Measurements from ENCODE around the gene ZNF318.

ZNF318 gene

GRCh38 chr6:43405354-43405753, 35.9 kb upstream of the ZNF318 start:
- no peak for DNase-seq (ENCODE audit: extremely low spot score)
- ChIA-PET CTCF (no interaction called here), POLR2A (no interaction called here)
- no peak for TF ChIP-seq CTBP1 (IDR thresholded peaks at IDR 0.05; ENCODE audit: borderline replicate concordance)
- TF ChIP-seq ELF4 (IDR thresholded peaks at IDR 0.05), result no peak
- TF ChIP-seq BHLHE40 (IDR thresholded peaks at IDR 0.05; ENCODE audit: borderline replicate concordance), result no peak
- no peak for TF ChIP-seq HDGF (IDR thresholded peaks at IDR 0.05; ENCODE audit: borderline replicate concordance)
- TF ChIP-seq ARNT (IDR thresholded peaks at IDR 0.05), result no peak
- TF ChIP-seq LEF1 (IDR thresholded peaks at IDR 0.05; ENCODE audit: borderline replicate concordance), result no peak
- no peak for TF ChIP-seq SP1 (IDR thresholded peaks at IDR 0.05)
- TF ChIP-seq FOXM1 (IDR thresholded peaks at IDR 0.05; ENCODE audit: borderline replicate concordance), result no peak
- TF ChIP-seq ZNF384 (IDR thresholded peaks at IDR 0.05), result no peak

GRCh38 chr6:43402820-43403219, 33.4 kb upstream of the ZNF318 start:
- CTCF ChIA-PET, result interaction anchor here (0.6 to 1.2 kb wide), 5 partner anchors 13 to 54 kb away, joined by 3 to 4 read pairs (median 3); no protein-coding TSS in a partner anchor
- no peak for DNase-seq (ENCODE audit: extremely low spot score)
- POLR2A ChIA-PET, result no interaction called here
- TF ChIP-seq SUZ12 (IDR thresholded peaks at IDR 0.05) (no peak), FOXM1 (IDR thresholded peaks at IDR 0.05; ENCODE audit: borderline replicate concordance) (no peak), ARNT (IDR thresholded peaks at IDR 0.05) (no peak), L3MBTL2 (conservative IDR thresholded peaks at IDR 0.05) (no peak), PKNOX1 (IDR thresholded peaks at IDR 0.05) (no peak), LEF1 (IDR thresholded peaks at IDR 0.05; ENCODE audit: borderline replicate concordance) (no peak), BHLHE40 (IDR thresholded peaks at IDR 0.05; ENCODE audit: borderline replicate concordance) (no peak), FOXA1 (IDR thresholded peaks at IDR 0.05) (no peak), SP1 (IDR thresholded peaks at IDR 0.05) (no peak), FOXK2 (IDR thresholded peaks at IDR 0.05) (no peak), NFRKB (IDR thresholded peaks at IDR 0.05) (no peak), ELF4 (IDR thresholded peaks at IDR 0.05) (no peak), TARDBP (IDR thresholded peaks at IDR 0.05) (no peak), HDGF (IDR thresholded peaks at IDR 0.05; ENCODE audit: borderline replicate concordance) (no peak), ZNF384 (IDR thresholded peaks at IDR 0.05) (no peak), CTBP1 (IDR thresholded peaks at IDR 0.05; ENCODE audit: borderline replicate concordance) (no peak)

GRCh38 chr6:43401730-43402129, 32.3 kb upstream of the ZNF318 start:
- no peak for TF ChIP-seq LEF1 (IDR thresholded peaks at IDR 0.05; ENCODE audit: borderline replicate concordance)
- TF ChIP-seq SUZ12 (IDR thresholded peaks at IDR 0.05), result no peak
- TF ChIP-seq NFRKB (IDR thresholded peaks at IDR 0.05), result no peak
- TF ChIP-seq L3MBTL2 (conservative IDR thresholded peaks at IDR 0.05), result no peak
- no peak for TF ChIP-seq HDGF (IDR thresholded peaks at IDR 0.05; ENCODE audit: borderline replicate concordance)
- TF ChIP-seq ELF4 (IDR thresholded peaks at IDR 0.05), result no peak
- TF ChIP-seq PKNOX1 (IDR thresholded peaks at IDR 0.05), result no peak
- TF ChIP-seq TARDBP (IDR thresholded peaks at IDR 0.05), result no peak
- TF ChIP-seq SP1 (IDR thresholded peaks at IDR 0.05), result no peak
- TF ChIP-seq ZNF384 (IDR thresholded peaks at IDR 0.05), result no peak
- TF ChIP-seq FOXA1 (IDR thresholded peaks at IDR 0.05), result no peak
- TF ChIP-seq BHLHE40 (IDR thresholded peaks at IDR 0.05; ENCODE audit: borderline replicate concordance), result no peak
- DNase-seq (ENCODE audit: extremely low spot score), result no peak
- POLR2A ChIA-PET, result no interaction called here
- CTCF ChIA-PET, result no interaction called here

- no peak for DNase-seq (ENCODE audit: extremely low spot score)
- ChIA-PET POLR2A (no interaction called here), CTCF (interaction anchor here (0.7 kb wide), 1 partner anchor 57 kb away, joined by 6 read pairs; no protein-coding TSS in a partner anchor)
- TF ChIP-seq FOXK2 (IDR thresholded peaks at IDR 0.05), result no peak
- no peak for TF ChIP-seq HDGF (IDR thresholded peaks at IDR 0.05; ENCODE audit: borderline replicate concordance)
- no peak for TF ChIP-seq FOXA1 (IDR thresholded peaks at IDR 0.05)
- TF ChIP-seq ELF4 (IDR thresholded peaks at IDR 0.05), result no peak
- no peak for TF ChIP-seq TARDBP (IDR thresholded peaks at IDR 0.05)
- no peak for TF ChIP-seq FOXM1 (IDR thresholded peaks at IDR 0.05; ENCODE audit: borderline replicate concordance)
- no peak for TF ChIP-seq NFRKB (IDR thresholded peaks at IDR 0.05)
- no peak for TF ChIP-seq ZNF384 (IDR thresholded peaks at IDR 0.05)
- TF ChIP-seq SP1 (IDR thresholded peaks at IDR 0.05), result no peak
- no peak for TF ChIP-seq ARNT (IDR thresholded peaks at IDR 0.05)
- no peak for TF ChIP-seq CTBP1 (IDR thresholded peaks at IDR 0.05; ENCODE audit: borderline replicate concordance)
- no peak for TF ChIP-seq BHLHE40 (IDR thresholded peaks at IDR 0.05; ENCODE audit: borderline replicate concordance)
- no peak for TF ChIP-seq PKNOX1 (IDR thresholded peaks at IDR 0.05)
- no peak for TF ChIP-seq SUZ12 (IDR thresholded peaks at IDR 0.05)
- no peak for TF ChIP-seq LEF1 (IDR thresholded peaks at IDR 0.05; ENCODE audit: borderline replicate concordance)
- no peak for TF ChIP-seq L3MBTL2 (conservative IDR thresholded peaks at IDR 0.05)
Measured at GRCh38 chr6:43399932-43400487, 30.6 kb upstream of the ZNF318 start.

GRCh38 chr6:43396408-43397149, 27.1 kb upstream of the ZNF318 start:
- TF ChIP-seq L3MBTL2 (conservative IDR thresholded peaks at IDR 0.05) (no peak), SUZ12 (IDR thresholded peaks at IDR 0.05) (no peak), LEF1 (IDR thresholded peaks at IDR 0.05; ENCODE audit: borderline replicate concordance) (no peak), HDGF (IDR thresholded peaks at IDR 0.05; ENCODE audit: borderline replicate concordance) (no peak), BHLHE40 (IDR thresholded peaks at IDR 0.05; ENCODE audit: borderline replicate concordance) (no peak), PKNOX1 (IDR thresholded peaks at IDR 0.05) (no peak), ARNT (IDR thresholded peaks at IDR 0.05) (no peak), CTBP1 (IDR thresholded peaks at IDR 0.05; ENCODE audit: borderline replicate concordance) (no peak)
- CTCF ChIA-PET, result no interaction called here
- no peak for DNase-seq (ENCODE audit: extremely low spot score)
- POLR2A ChIA-PET, result no interaction called here

All from HEK293T (cell line).